HG03558 (cell line): ENCODE data around the gene RPTOR.
"Not testable (repeated sequence)": the region's sequence is repeated elsewhere in the genome, so short reads cannot be mapped to it uniquely, and the experiment has no call there.

ENCODE experiments used
- ATAC-seq: cut with Tn5 transposase; IDR thresholded peaks from one replicate; pipeline ENCODE4 v1.9.1; 2021; ENCODE audit warnings: moderate number of reproducible peaks; ENCODE audit not compliant: unreplicated experiment; ENCODE audit errors: extremely low read depth

RPTOR gene

GRCh38 chr17:80802626-80803450, 258.2 kb downstream of the RPTOR start:
- ATAC-seq, result no peak

GRCh38 chr17:80803451-80804428, 259.1 kb downstream of the RPTOR start:
- ATAC-seq, result no peak

- ATAC-seq, result no peak
Observed at GRCh38 chr17:80804466-80804865, 259.8 kb downstream of the RPTOR start.

GRCh38 chr17:80805032-80805751, 260.6 kb downstream of the RPTOR start:
- ATAC-seq, result no peak

GRCh38 chr17:80807014-80807413, 262.4 kb downstream of the RPTOR start:
- no peak for ATAC-seq

- ATAC-seq, result no peak
Observed at GRCh38 chr17:80807882-80808281, 263.2 kb downstream of the RPTOR start.

- no peak for ATAC-seq
Observed at GRCh38 chr17:80811181-80812105, 266.8 kb downstream of the RPTOR start.

GRCh38 chr17:80812362-80813088, 267.9 kb downstream of the RPTOR start:
- no peak for ATAC-seq

GRCh38 chr17:80813318-80813717, 268.7 kb downstream of the RPTOR start:
- ATAC-seq, result no peak

GRCh38 chr17:80814491-80814890, 269.9 kb downstream of the RPTOR start:
- no peak for ATAC-seq

GRCh38 chr17:80815151-80815681, 270.6 kb downstream of the RPTOR start:
- ATAC-seq, result no peak

GRCh38 chr17:80815718-80816117, 271.1 kb downstream of the RPTOR start:
- ATAC-seq, result not testable (repeated sequence)

GRCh38 chr17:80816241-80817103, 271.8 kb downstream of the RPTOR start:
- ATAC-seq, result no peak

GRCh38 chr17:80817321-80817845, 272.7 kb downstream of the RPTOR start:
- no peak for ATAC-seq

GRCh38 chr17:80817861-80818260, 273.2 kb downstream of the RPTOR start:
- no peak for ATAC-seq

GRCh38 chr17:80818871-80819270, 274.2 kb downstream of the RPTOR start:
- no peak for ATAC-seq

- no peak for ATAC-seq
Observed at GRCh38 chr17:80819422-80820164, 275.0 kb downstream of the RPTOR start.
